Activated effector memory CD4-positive, alpha-beta T cell treated with Interleukin-2 at 50 U/mL for 16 hours (primary cell): ENCODE data around the gene GLOD5.

Experiments
- DNase-seq: peaks from one replicate; pipeline ENCODE4 v3.0.0-alpha.2; 2020

The GLOD5 gene

DNA sequence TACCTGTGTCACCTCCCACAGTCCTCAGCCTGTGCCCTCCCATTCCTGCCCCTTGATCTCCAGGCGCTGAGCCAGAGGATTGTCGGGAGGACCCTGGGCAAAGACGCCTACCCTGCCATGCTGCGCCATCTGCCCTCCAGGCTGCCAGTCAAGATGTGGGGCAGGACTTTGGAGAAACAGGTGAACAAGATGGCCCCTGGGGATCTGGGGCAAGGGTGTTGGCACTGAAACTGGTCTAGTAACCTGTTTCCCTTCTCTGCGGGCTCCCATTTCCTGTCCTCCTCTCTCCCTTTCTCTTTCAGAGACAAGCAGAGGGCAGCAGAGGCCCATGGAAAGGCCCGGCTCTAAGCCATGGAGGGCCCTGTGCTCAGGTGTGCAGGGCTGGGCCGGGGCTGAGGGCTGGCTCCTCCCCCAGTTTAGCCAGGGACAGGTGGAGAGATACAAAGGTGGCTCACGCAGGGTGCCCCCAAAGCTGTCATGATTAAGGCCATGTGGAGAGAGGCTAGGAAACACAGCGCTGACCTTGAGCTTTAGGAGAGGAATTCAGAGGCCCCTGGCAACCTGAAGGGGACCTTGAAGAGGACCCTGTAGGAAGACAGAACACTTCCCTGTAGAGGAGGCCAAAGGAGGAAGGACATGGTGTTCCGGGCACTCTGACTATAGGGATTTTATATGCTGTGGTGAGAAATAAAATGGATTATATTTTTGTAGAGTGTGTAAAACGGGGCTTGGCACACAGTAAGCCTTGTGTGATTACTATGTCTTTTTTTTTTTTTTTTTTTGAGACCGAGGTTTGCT, at the start of gene GLOD5:
Gene GLOD5 (plus strand): TSS at position 74 of the 798 bp plus-strand sequence. CDS start 44 bp downstream, at position 118.
- DNase-seq, result no peak

- DNase-seq, result no peak
Observed at GRCh38 chrX:48711929-48712505, 49.5 kb upstream of the GLOD5 start.

GRCh38 chrX:48713847-48714246, 47.7 kb upstream of the GLOD5 start:
- no peak for DNase-seq

- no peak for DNase-seq
Observed at GRCh38 chrX:48714573-48714972, 47.0 kb upstream of the GLOD5 start.

DNA sequence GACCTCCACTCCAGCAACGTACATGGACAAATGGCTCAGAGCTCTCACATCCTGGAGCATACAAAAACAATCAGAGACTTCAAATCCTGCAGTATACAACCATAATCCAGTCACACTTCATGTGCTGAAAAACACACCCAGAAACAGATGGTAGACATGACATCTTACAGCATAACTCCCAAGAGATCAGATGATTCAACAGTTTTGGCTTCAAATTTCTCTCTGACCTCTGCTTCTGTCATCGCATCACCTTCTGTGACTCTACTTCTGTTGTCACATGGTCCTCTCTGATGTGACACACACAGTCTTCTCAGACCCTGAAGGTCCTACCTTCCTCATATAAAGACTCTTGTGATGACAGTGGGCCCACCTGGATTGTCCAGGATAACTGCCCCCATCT, 46.5 kb upstream of the GLOD5 start:
- DNase-seq, result no peak

DNA sequence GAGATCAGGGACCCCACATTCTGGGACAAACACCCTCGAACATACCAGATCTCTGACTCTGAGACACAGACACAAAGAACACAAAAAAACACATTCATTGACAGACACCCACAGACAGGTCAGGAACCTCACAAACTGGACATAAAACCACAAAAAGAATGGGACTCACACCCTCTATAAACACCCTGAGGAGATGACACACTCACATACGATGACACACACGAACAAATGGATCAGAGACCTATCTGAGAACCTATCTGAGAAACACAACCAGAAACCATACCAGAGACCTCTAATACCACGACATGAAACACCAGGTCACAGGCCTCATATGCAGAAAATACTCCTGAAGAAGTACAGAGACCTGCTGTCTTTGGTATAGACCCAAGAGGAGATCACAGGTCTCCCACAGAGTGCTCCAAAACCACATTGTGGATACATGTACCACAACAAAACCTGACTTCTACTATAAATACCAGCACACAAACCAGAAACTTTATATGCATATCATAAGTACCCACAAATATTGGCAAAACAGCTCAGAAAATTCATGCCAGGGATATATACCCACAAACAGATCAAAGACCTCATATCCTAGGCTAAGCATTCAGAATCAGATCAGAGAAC, 45.6 kb upstream of the GLOD5 start:
- DNase-seq, result no peak

GRCh38 chrX:48719958-48720357, 41.6 kb upstream of the GLOD5 start:
- DNase-seq, result no peak

GRCh38 chrX:48720577-48721250, 40.8 kb upstream of the GLOD5 start:
- DNase-seq, result no peak

- DNase-seq, result no peak
Observed at GRCh38 chrX:48721916-48722315, 39.6 kb upstream of the GLOD5 start.

GRCh38 chrX:48726596-48726995, 35.0 kb upstream of the GLOD5 start:
- DNase-seq, result no peak

DNA sequence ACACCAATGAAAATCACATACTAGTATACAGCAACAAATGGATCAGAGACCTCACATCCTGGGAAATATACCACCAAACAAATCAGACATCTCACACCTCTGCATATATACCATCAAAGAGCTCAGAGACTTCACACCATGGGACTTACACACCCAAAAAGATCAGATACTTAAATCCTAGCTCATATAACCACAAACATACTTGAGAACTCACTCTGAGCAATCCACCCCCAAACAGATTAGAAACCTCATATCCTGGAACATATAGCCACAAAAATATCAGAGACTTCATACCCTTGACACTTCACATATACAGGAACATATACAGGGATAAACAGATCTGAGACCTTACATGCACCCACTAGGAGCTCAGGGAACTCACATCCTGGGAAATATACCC, 32.9 kb upstream of the GLOD5 start:
- no peak for DNase-seq

- no peak for DNase-seq
Observed at GRCh38 chrX:48736303-48736702, 25.2 kb upstream of the GLOD5 start.

- DNase-seq, result no peak
Observed at GRCh38 chrX:48736878-48737212, 24.7 kb upstream of the GLOD5 start.

GRCh38 chrX:48737213-48737938, 24.2 kb upstream of the GLOD5 start:
- peak; percentile 82 for DNase-seq

DNA sequence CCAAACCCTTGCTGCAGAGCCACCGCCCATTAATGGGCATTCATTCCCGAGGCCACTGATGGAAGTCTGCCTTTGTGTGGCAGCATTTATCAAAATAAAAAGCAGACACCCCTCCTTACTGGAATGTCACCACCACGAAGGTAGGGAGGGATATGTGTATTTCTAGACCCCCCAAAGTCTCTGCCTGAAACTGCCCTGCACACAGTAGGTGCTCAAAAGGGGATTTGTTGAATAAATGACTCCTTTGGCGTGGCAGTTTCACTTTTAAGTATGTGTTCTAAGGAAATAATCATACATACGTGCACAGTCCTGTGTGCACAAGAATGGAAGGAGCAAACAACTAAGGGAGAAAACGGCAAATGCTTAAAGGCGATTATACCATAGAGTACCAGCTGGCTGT, 23.6 kb upstream of the GLOD5 start:
- DNase-seq, result no peak

DNA sequence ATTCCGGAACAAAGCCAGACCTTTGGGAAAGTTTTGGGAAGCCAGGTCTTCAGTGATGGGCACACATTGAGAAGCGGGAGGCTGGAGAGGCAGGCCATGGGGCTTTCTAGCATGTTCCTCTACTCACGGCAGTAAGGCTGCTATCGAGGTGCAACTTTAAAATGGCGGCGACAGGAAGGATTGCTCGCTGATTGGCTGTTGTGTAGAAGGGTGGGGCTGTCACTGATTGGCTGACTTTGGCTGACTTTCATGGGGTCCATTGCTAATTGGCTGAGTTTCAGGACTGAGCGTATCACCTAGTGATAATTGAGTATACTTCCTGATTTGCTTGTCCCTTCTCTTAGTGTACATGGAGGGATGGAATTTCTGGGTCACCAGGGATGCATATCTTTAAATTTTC, 19.7 kb upstream of the GLOD5 start:
- no peak for DNase-seq

DNA sequence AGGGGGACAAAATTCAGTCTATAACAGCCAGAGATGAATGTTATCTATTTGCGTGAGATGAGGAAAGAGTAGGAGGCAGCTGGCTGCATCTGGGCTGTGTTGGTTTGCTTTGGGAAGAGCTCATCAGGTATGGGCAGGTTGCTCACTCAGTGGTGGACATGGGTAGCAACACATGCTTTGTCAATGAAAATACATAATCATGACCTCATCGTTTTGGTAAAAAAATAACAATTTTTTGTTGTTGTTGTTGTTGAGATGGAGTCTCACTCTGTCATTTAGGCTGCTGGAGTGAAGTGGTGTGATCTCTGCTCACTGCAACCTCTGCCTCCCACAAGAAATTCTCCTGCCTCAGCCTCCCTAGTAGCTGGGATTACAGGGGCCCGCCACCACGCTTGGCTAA, 16.3 kb upstream of the GLOD5 start:
- DNase-seq, result no peak

DNA sequence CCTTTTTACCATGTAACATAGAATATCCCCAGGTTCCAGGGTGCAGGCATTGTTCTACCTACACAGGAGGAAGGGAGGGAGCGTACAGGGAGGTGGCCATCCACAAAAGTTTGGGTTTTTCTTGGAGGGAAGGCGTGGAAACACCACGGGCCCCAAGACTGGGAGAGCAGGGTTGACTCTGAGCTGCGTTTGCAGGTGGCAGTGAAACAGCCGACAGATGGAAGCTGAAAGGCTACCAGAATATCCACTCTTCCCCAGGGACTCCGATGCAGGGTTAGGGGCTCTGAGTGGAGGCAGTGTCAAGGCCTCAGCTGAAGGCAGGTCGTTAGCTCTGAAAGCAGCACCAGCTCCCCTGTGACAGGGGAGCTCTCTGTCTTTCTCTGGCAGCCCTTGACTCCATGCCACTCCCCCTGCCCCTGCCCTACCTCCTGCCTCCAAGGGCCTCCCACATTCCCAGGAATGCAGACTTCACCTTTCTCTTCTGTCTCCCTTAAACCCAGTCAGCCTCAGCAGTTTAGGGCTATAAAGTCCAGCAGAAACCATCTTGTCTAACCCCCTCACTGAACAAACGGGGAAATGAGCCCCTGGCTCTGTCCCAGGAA, 14.0 kb upstream of the GLOD5 start:
- no peak for DNase-seq

DNA sequence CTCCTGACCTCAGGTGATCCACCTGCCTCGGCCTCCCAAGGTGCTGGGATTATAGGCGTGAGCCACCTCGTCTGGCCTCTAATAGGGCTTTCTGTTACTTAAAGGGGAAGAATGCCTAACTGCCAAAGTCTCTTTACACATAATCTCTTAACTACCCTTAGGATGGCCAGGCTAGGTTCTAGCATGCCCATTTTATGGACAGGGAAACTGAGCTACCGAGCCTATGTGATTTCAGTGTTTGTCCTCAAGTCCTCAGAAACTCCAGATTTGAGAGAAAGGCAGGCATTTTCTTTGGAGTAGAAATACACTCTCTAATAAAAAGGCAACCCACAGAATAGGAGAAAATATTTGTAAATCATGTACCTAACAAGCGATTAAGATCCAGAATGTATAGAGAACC, 12.4 kb upstream of the GLOD5 start:
- no peak for DNase-seq

- no peak for DNase-seq
Observed at GRCh38 chrX:48751343-48751742, 10.2 kb upstream of the GLOD5 start.

DNA sequence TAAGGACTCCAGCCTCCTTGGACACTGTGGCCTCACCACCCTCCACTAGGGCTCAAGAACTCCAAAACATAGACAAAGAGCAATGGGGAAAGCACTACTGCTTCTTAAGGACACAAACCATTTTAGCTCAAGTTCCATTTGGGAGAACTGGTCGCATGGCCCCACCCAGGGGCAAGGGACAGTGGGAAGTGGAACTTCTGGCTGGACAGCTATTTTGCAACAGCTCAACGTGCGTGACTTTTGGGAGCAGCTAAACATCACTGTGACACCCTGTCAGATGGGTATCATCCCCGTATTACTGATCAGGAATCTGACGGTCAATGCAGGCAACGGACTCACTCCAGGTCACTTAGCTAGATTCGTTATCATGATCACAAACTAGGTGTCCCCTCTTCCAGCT, 9.0 kb upstream of the GLOD5 start:
- no peak for DNase-seq

- no peak for DNase-seq
Observed at GRCh38 chrX:48753708-48754228, 7.8 kb upstream of the GLOD5 start.

- no peak for DNase-seq
Observed at GRCh38 chrX:48754238-48754637, 7.3 kb upstream of the GLOD5 start.
